HFF-Myc (cell line): ENCODE data around the gene GNB3.

Source experiments
- DNase-seq: peaks from one replicate; pipeline ENCODE4 v3.0.0-alpha.2; 2011; ENCODE audit warnings: low read depth; ENCODE audit errors: extremely low read depth
- H3K4me3 ChIP-seq: replicated peaks from 2 replicates; pipeline ENCODE4 v1.5.1; 2011; ENCODE audit warnings: low read depth, mild to moderate bottlenecking, control low read depth, low read length
- CTCF ChIP-seq: IDR thresholded peaks from 2 replicates; pipeline ENCODE4 v1.5.1; 2012; ENCODE audit warnings: mild to moderate bottlenecking, low read depth, low read length, control low read depth; ENCODE audit errors: missing control alignments

The GNB3 gene

GRCh38 chr12:6851153-6851920 is 10.6 kb downstream of the GNB3 start, which contains the start of gene CDCA3:
Gene CDCA3, minus strand, starts transcription at chr12:6851286. Its CDS starts 334 bp downstream, at chr12:6850952.
- TF ChIP-seq CTCF, result no peak
- DNase-seq, result peak; percentile 97
- peak within 1 kb of the TSS; percentile 69 for H3K4me3 ChIP-seq

DNA sequence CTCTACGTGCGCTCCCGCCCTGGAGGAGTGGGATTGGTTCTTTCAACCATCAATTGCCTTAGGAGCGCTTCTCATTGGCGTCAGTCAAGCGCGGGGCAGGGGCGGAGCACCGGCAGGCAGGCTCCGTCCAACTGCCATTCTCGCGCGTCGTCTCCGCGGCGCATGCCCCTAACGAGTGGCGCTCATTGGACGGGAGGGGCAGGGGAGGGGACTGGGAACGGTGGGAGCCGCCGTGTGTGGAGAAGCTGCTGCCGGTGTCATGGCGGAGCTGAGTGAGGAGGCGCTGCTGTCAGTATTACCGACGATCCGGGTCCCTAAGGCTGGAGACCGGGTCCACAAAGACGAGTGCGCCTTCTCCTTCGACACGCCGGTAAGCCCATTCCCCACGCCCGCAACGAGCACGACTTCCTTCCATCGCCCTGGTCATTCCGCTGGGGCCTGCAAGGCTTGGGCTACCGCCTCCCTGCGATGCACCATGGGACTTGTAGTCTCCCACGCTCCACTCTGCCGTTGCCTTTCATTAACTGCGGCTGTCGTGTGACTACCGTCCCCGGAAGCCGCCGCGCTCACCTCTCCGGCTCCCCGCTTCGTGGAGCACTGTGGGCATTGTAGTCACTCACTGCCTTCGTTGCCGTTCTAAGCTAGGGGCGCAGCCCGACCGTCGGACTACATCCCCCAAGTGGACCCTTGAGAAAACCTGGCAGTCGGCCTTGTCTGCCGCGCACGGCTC is 11.4 kb downstream of the GNB3 start, which contains the start of gene USP5:
USP5 (plus strand) TSS at position 230 of the 730 bp plus-strand sequence; CDS start at position 260, 30 bp downstream.
- DNase-seq, result peak; percentile 99
- peak within 1 kb of the TSS; percentile 69 for H3K4me3 ChIP-seq
- TF ChIP-seq CTCF, result no peak

- TF ChIP-seq CTCF, result no peak
- peak overlapping the region; percentile 69 for H3K4me3 ChIP-seq
- DNase-seq, result no peak
Observed at GRCh38 chr12:6852651-6853354, 12.1 kb downstream of the GNB3 start.

- DNase-seq, result no peak
- H3K4me3 ChIP-seq, result peak overlapping the region; percentile 69
- TF ChIP-seq CTCF, result no peak
Observed at GRCh38 chr12:6853626-6854025, 12.9 kb downstream of the GNB3 start.

DNA sequence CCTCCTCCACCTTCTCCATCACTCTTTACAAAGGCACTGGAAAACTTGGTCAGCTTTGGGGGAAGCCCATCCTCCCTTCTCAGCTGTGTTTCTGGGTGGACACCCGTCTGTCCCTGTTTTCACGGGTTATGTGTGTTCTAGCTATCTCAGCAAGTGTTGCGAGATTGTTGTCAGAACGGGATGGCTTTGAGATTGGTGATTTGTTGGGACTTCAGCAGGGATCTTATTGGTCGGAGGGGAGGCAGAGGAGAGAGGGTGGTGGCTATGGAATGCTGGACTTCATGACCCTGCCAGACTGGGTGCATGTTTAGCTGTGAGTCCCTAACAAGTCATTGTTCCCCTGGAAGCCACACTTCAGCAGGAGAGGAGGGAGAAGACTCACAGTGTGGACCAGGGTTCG is 13.3 kb downstream of the GNB3 start:
- DNase-seq, result no peak
- no peak for TF ChIP-seq CTCF
- H3K4me3 ChIP-seq, result no peak overlapping the region

DNA sequence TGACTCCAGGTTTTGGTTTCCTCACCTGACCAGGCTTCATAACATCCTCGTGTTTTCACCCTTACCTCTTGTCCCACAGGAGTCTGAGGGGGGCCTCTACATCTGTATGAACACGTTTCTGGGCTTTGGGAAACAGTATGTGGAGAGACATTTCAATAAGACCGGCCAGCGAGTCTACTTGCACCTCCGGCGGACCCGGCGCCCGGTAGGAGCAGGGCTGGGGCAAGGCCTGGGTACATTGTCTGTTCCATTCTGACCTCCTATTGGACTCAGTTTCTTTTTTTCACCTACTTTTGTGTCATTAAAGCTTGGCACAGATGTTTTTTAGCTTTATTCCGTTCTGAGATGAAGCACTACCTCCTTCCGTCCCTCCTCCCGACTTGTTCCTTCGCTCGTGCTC is 14.6 kb downstream of the GNB3 start:
- H3K4me3 ChIP-seq, result no peak overlapping the region
- no peak for TF ChIP-seq CTCF
- no peak for DNase-seq
